K562 (cell line): ENCODE measurements around the gene C1orf167. TPM values are rescaled to one million over a fixed set of nuclear protein-coding genes. Genes with fewer than 3 reads are reported as not detected.
A peak's percentile ranks its signal among the peaks of the same experiment; 100 is the strongest.

ENCODE experiments used
- BCOR ChIP-seq: fragments of 450-650 bp; IDR thresholded peaks from 2 replicates; pipeline ENCODE4 v1.6.1; 2016
- DPF2 ChIP-seq: fragments of 450-650 bp; IDR thresholded peaks from 2 replicates; pipeline ENCODE4 v1.6.1; 2016
- FOXK1 ChIP-seq: sonication (generic); formaldehyde crosslinking; IDR thresholded peaks from 2 replicates; pipeline ENCODE4 v1.8.0; 2022; ENCODE audit warnings: missing genetic modification reagents, mild to moderate bottlenecking, borderline replicate concordance
- GTF2E2 ChIP-seq: fragments of 200-800 bp; sonication (Bioruptor generic); IDR thresholded peaks from 2 replicates; pipeline ENCODE4 v1.6.1; 2016; ENCODE audit warnings: missing genetic modification characterization, missing compliant biosample characterization
- HEY1 ChIP-seq: fragments of 250-450 bp; sonication (Bioruptor Pico); IDR thresholded peaks from 2 replicates; pipeline ENCODE4 v1.5.0; 2020; ENCODE audit warnings: mild to moderate bottlenecking, moderate library complexity, borderline replicate concordance
- IRF2 ChIP-seq: sonication (generic); formaldehyde crosslinking; IDR thresholded peaks from 2 replicates; pipeline ENCODE4 v1.8.1; 2022; ENCODE audit warnings: mild to moderate bottlenecking, missing genetic modification reagents
- RFX1 ChIP-seq: fragments of 450-650 bp; IDR thresholded peaks from 2 replicates; pipeline ENCODE4 v1.6.1; 2016; ENCODE audit warnings: mild to moderate bottlenecking, moderate library complexity
- RFX5 ChIP-seq: IDR thresholded peaks from 2 replicates; pipeline ENCODE4 v1.6.1; 2011; ENCODE audit warnings: low read depth, mild to moderate bottlenecking, improper control_type of control experiment, low read length
- SMC3 ChIP-seq: conservative IDR thresholded peaks from 2 replicates; pipeline ENCODE4 v1.6.1; 2011; ENCODE audit warnings: low read depth, low read length, improper control_type of control experiment; ENCODE audit not compliant: insufficient read depth
- TAF9B ChIP-seq: fragments of 450-650 bp; IDR thresholded peaks from 2 replicates; pipeline ENCODE4 v1.6.1; 2018; ENCODE audit warnings: mild to moderate bottlenecking; ENCODE audit not compliant: partially characterized antibody
- TBL1XR1 ChIP-seq, 2 experiments: IDR thresholded peaks; 2 replicates each; pipeline ENCODE4 v1.6.1; 2012; ENCODE audit warnings: improper control_type of control experiment in 2 of 2, low read length in 2 of 2, mild to moderate bottlenecking in 1 of 2
- TSC22D4 ChIP-seq: fragments of 450-650 bp; IDR thresholded peaks from 2 replicates; pipeline ENCODE4 v1.6.1; 2016; ENCODE audit warnings: missing genetic modification characterization, missing biosample characterization, control low read depth
- ZNF146 ChIP-seq: IDR thresholded peaks from one replicate; pipeline ENCODE4 v1.6.1; 2018; ENCODE audit warnings: missing compliant biosample characterization; ENCODE audit not compliant: unreplicated experiment
- ZNF217 ChIP-seq: sonication (generic); formaldehyde crosslinking; IDR thresholded peaks from 2 replicates; pipeline ENCODE4 v1.8.0; 2022; ENCODE audit warnings: mild to moderate bottlenecking, missing genetic modification reagents
- ZNF408 ChIP-seq: fragments of 250-450 bp; sonication (Bioruptor Pico); IDR thresholded peaks from 2 replicates; pipeline ENCODE4 v1.4.0; 2020; ENCODE audit warnings: low read depth, mild to moderate bottlenecking, moderate library complexity
- polyA plus RNA-seq, 8 experiments: library from polyadenylated mRNA; depleted of rRNA in 4 of 8; stranded (reverse) in 5 of 8; unstranded in 3 of 8; fragments of >200 nt; fragmentation: Nextera tagmentation in 2 of 8; fragmentation: Illumina TruSeq in 1 of 8; extraction: Ambion mirVana in 2 of 8; extraction: Trizol in 1 of 8; gene quantifications; 2 replicates each; pipeline versions ENCODE4 v1.2.1 to v1.2.3, GENCODE V29; 2011 to 2014; ENCODE audit warnings: inconsistent platforms in 1 of 8, missing spikeins in 1 of 8
- total RNA-seq, 7 experiments: library from RNA; depleted of rRNA in 6 of 7; stranded (reverse); fragments of >200 nt in 6 of 7; fragmentation: Illumina TruSeq in 2 of 7; extraction: Trizol in 2 of 7; gene quantifications; 2 replicates each; pipeline versions ENCODE4 v1.2.1 to v1.2.3, GENCODE V29; 2011 to 2021; ENCODE audit warnings: low replicate concordance in 1 of 7
- TF ChIP-seq, protein P1 (sequence below): fragments of 150-350 bp; conservative IDR thresholded peaks from 2 replicates; pipeline ENCODE4 v1.6.1; 2014; ENCODE audit warnings: low read length
- TF ChIP-seq, protein P2 (sequence below): sonication (generic); formaldehyde crosslinking; IDR thresholded peaks from 2 replicates; pipeline ENCODE4 v1.5.0; 2020; ENCODE audit warnings: missing genetic modification reagents
- TF ChIP-seq, protein P3 (sequence below): fragments of 450-650 bp; IDR thresholded peaks from 2 replicates; pipeline ENCODE4 v1.6.1; 2017; ENCODE audit warnings: antibody characterized with exemption, mild to moderate bottlenecking

Gene C1orf167
- total and polyA plus RNA-seq, 9 of the 15 experiments (the other 6 are each of a cell fraction or from before 2014, with no cell fraction given): 0.22 to 0.86 (median 0.31) TPM; not detected in 2

DNA sequence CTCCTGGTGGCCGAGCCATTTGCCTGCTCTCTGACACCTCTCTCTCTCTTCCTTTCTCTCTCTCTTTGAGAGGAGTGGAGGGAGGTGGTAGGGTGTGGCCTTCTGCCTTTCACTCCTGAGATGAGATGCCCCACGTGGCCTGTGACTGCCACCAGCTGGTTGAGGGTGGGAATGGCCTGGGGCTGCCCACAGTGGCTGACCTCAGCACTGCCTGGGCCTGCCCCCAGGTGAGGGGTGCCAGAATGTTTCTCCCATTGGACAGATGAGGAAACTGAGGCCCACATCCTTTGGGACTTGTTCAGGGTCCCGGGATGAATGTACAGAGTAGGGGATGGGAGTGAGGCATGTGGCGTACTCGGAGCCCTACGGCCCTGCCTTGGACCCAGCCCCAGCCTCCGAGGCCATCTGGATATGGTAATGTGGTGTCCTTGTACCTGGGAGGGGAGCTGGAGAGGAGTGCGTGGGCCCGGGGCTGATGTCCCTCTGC, 12.7 kb upstream of the C1orf167 start (continued):
- TF ChIP-seq HEY1 (CRISPR knock-in tag) (no peak), TAF9B (no peak), ZNF217 (CRISPR knock-in tag) (no peak), FOXK1 (CRISPR knock-in tag) (no peak), ZNF146 (CRISPR knock-in tag) (no peak), RFX1 (no peak), TSC22D4 (tag) (no peak), TBL1XR1 (IDR thresholded peaks at IDR 0.05; ENCODE audit: low read length in 2 of 2) (peak; percentile 20 to 41; a peak in 1 of 4 replicates), IRF2 (CRISPR knock-in tag) (no peak), BCOR (peak; percentile 68), RFX5 (no peak), GTF2E2 (tag) (no peak), SMC3 (peak; percentile 92), DPF2 (peak; percentile 32), ZNF408 (CRISPR knock-in tag) (no peak)
- TF ChIP-seq, protein P1, sequence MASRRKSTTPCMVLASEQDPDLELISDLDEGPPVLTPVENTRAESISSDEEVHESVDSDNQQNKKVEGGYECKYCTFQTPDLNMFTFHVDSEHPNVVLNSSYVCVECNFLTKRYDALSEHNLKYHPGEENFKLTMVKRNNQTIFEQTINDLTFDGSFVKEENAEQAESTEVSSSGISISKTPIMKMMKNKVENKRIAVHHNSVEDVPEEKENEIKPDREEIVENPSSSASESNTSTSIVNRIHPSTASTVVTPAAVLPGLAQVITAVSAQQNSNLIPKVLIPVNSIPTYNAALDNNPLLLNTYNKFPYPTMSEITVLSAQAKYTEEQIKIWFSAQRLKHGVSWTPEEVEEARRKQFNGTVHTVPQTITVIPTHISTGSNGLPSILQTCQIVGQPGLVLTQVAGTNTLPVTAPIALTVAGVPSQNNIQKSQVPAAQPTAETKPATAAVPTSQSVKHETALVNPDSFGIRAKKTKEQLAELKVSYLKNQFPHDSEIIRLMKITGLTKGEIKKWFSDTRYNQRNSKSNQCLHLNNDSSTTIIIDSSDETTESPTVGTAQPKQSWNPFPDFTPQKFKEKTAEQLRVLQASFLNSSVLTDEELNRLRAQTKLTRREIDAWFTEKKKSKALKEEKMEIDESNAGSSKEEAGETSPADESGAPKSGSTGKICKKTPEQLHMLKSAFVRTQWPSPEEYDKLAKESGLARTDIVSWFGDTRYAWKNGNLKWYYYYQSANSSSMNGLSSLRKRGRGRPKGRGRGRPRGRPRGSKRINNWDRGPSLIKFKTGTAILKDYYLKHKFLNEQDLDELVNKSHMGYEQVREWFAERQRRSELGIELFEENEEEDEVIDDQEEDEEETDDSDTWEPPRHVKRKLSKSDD: 0 out of 2 replicates have a peak, but pooled peaks have one; percentile 23
- TF ChIP-seq, protein P2, sequence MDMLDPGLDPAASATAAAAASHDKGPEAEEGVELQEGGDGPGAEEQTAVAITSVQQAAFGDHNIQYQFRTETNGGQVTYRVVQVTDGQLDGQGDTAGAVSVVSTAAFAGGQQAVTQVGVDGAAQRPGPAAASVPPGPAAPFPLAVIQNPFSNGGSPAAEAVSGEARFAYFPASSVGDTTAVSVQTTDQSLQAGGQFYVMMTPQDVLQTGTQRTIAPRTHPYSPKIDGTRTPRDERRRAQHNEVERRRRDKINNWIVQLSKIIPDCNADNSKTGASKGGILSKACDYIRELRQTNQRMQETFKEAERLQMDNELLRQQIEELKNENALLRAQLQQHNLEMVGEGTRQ: peak; percentile 75
- TF ChIP-seq, protein P3, sequence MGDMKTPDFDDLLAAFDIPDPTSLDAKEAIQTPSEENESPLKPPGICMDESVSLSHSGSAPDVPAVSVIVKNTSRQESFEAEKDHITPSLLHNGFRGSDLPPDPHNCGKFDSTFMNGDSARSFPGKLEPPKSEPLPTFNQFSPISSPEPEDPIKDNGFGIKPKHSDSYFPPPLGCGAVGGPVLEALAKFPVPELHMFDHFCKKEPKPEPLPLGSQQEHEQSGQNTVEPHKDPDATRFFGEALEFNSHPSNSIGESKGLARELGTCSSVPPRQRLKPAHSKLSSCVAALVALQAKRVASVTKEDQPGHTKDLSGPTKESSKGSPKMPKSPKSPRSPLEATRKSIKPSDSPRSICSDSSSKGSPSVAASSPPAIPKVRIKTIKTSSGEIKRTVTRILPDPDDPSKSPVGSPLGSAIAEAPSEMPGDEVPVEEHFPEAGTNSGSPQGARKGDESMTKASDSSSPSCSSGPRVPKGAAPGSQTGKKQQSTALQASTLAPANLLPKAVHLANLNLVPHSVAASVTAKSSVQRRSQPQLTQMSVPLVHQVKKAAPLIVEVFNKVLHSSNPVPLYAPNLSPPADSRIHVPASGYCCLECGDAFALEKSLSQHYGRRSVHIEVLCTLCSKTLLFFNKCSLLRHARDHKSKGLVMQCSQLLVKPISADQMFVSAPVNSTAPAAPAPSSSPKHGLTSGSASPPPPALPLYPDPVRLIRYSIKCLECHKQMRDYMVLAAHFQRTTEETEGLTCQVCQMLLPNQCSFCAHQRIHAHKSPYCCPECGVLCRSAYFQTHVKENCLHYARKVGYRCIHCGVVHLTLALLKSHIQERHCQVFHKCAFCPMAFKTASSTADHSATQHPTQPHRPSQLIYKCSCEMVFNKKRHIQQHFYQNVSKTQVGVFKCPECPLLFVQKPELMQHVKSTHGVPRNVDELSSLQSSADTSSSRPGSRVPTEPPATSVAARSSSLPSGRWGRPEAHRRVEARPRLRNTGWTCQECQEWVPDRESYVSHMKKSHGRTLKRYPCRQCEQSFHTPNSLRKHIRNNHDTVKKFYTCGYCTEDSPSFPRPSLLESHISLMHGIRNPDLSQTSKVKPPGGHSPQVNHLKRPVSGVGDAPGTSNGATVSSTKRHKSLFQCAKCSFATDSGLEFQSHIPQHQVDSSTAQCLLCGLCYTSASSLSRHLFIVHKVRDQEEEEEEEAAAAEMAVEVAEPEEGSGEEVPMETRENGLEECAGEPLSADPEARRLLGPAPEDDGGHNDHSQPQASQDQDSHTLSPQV: 0 out of 2 replicates have a peak, but pooled peaks have one; percentile 30
